Measurements from ENCODE around the gene OR4X1. TPM values are rescaled to one million over a fixed set of nuclear protein-coding genes. Genes with fewer than 3 reads are reported as not detected.
"Not testable (repeated sequence)": the region's sequence is repeated elsewhere in the genome, so short reads cannot be mapped to it uniquely, and the experiment has no call there.

OR4X1 gene
- not detected for total RNA-seq

GRCh38 chr11:48263423-48263911, at the start of gene OR4X1:
Gene OR4X1 (plus strand): TSS chr11:48263861. CDS start chr11:48263861, 0 bp downstream.
- FAIRE-seq = no peak

GRCh38 chr11:48216510-48216909, 47.2 kb upstream of the OR4X1 start, which contains the start of gene OR4B1:
Gene OR4B1 (plus strand): TSS chr11:48216810. CDS start chr11:48216810, 0 bp downstream.
- DNase-seq (ENCODE audit: low spot score in 2 of 2) (no peak), FAIRE-seq (no peak)

More at GRCh38 chr11:48263423-48263911, at the start of gene OR4X1:
- DNase-seq (ENCODE audit: low spot score in 2 of 2) = no peak

GRCh38 chr11:48228761-48229160, 34.9 kb upstream of the OR4X1 start:
- no peak for DNase-seq (ENCODE audit: low spot score in 2 of 2)
- FAIRE-seq = no peak

- not testable (repeated sequence) for FAIRE-seq
Observed at GRCh38 chr11:48230057-48230456, 33.6 kb upstream of the OR4X1 start.

GRCh38 chr11:48237727-48238126, 25.9 kb upstream of the OR4X1 start:
- no peak for DNase-seq (ENCODE audit: low spot score in 2 of 2)

More at GRCh38 chr11:48230057-48230456, 33.6 kb upstream of the OR4X1 start:
- DNase-seq (ENCODE audit: low spot score in 2 of 2) = not testable (repeated sequence)

GRCh38 chr11:48242501-48242900, 21.2 kb upstream of the OR4X1 start:
- FAIRE-seq = no peak
- DNase-seq (ENCODE audit: low spot score in 2 of 2) = no peak

More at GRCh38 chr11:48237727-48238126, 25.9 kb upstream of the OR4X1 start:
- FAIRE-seq = no peak

- FAIRE-seq (no peak), DNase-seq (ENCODE audit: low spot score in 2 of 2) (no peak)
Observed at GRCh38 chr11:48244804-48245203, 18.9 kb upstream of the OR4X1 start, which contains the start of gene OR4X2. Gene OR4X2 (plus strand): TSS chr11:48245104. CDS start chr11:48245104, 0 bp downstream.

- FAIRE-seq = no peak
- no peak for DNase-seq (ENCODE audit: low spot score in 2 of 2)
Observed at GRCh38 chr11:48248902-48249301, 14.8 kb upstream of the OR4X1 start.

GRCh38 chr11:48261600-48261999, 2.1 kb upstream of the OR4X1 start:
- no peak for FAIRE-seq
- DNase-seq (ENCODE audit: low spot score in 2 of 2) = no peak

GRCh38 chr11:48270621-48271020, 7.0 kb downstream of the OR4X1 start:
- DNase-seq (ENCODE audit: low spot score in 2 of 2) (no peak), FAIRE-seq (no peak)

GRCh38 chr11:48272606-48273005, 8.9 kb downstream of the OR4X1 start:
- FAIRE-seq (no peak), DNase-seq (ENCODE audit: low spot score in 2 of 2) (no peak)

- FAIRE-seq = peak; percentile 69
Observed at GRCh38 chr11:48305923-48306322, 42.3 kb downstream of the OR4X1 start, which contains the start of gene OR4S1. Gene OR4S1 (plus strand): TSS chr11:48306223. CDS start chr11:48306223, 0 bp downstream.

GRCh38 chr11:48307760-48308386, 44.2 kb downstream of the OR4X1 start:
- no peak for FAIRE-seq
- peak; percentile 2 to 28 for DNase-seq (ENCODE audit: low spot score in 2 of 2)

More at GRCh38 chr11:48305923-48306322, 42.3 kb downstream of the OR4X1 start, which contains the start of gene OR4S1:
- DNase-seq (ENCODE audit: low spot score in 2 of 2) = no peak

GRCh38 chr11:48313590-48313989, 49.9 kb downstream of the OR4X1 start:
- FAIRE-seq; DNase-seq (ENCODE audit: low spot score in 2 of 2): not testable (repeated sequence)

Other genes starting within 250 kb of the OR4X1 start
- gene OR4B1, start 47.1 kb upstream of the OR4X1 start, total RNA-seq = not detected
- gene OR4X2, start 18.8 kb upstream of the OR4X1 start, total RNA-seq = not detected
- gene OR4S1, start 42.4 kb downstream of the OR4X1 start, total RNA-seq = not detected
- gene OR4C3, start 61.1 kb downstream of the OR4X1 start, total RNA-seq = not detected
- not detected for gene OR4C5, start 102.6 kb downstream of the OR4X1 start, total RNA-seq
- gene OR4A47, start 224.9 kb downstream of the OR4X1 start, total RNA-seq = not detected